ENCODE results near the gene PIRT.

PIRT gene

GRCh38 chr17:10776381-10776780, 61.5 kb downstream of the PIRT start:
- no peak for TF ChIP-seq CTCF (IDR thresholded peaks at IDR 0.05; ENCODE audit: low read length)
- no peak for TF ChIP-seq EZH2 (IDR thresholded peaks at IDR 0.05; ENCODE audit: borderline replicate concordance, low read length)
- H3K79me2 ChIP-seq (ENCODE audit: insufficient read depth, low read length), result no peaks in the 10 kb centered on the region
- peaks cover 3% of the 10 kb centered on the region; the same call in 1 of the 2 replicates for H3K27me3 ChIP-seq (ENCODE audit: insufficient read depth, low read length)

GRCh38 chr17:10775740-10776356, 62.0 kb downstream of the PIRT start:
- Histone ChIP-seq H3K4me2 (ENCODE audit: low read length) (no peak overlapping the region), H2AFZ (ENCODE audit: low read length) (no peak overlapping the region)

More at GRCh38 chr17:10776381-10776780, 61.5 kb downstream of the PIRT start:
- Histone ChIP-seq H3F3A (ENCODE audit: insufficient read depth, low read length) (no peaks in the 10 kb centered on the region), H2AFZ (ENCODE audit: low read length) (no peak overlapping the region), H3K36me3 (ENCODE audit: insufficient read depth, low read length) (no peaks in the 10 kb centered on the region), H3K27ac (ENCODE audit: low read depth, low read length, poor library complexity, severe bottlenecking) (no peak overlapping the region), H3K4me2 (ENCODE audit: low read length) (no peak overlapping the region), H3K4me1 (ENCODE audit: insufficient read depth, low read length, severe bottlenecking) (no peaks in the 10 kb centered on the region), H3K4me3 (ENCODE audit: low read depth, low read length, poor library complexity, severe bottlenecking) (no peak overlapping the region), H3K9me2 (ENCODE audit: low read depth, low read length) (no peaks in the 10 kb centered on the region), H4K20me1 (ENCODE audit: insufficient read depth, low read length) (no peaks in the 10 kb centered on the region), H3K9me3 (ENCODE audit: low read length) (no peaks in the 10 kb centered on the region), H3K9ac (ENCODE audit: low read length) (no peak overlapping the region)

GRCh38 chr17:10775058-10775457, 62.8 kb downstream of the PIRT start:
- TF ChIP-seq CTCF (IDR thresholded peaks at IDR 0.05; ENCODE audit: low read length) (no peak), EZH2 (IDR thresholded peaks at IDR 0.05; ENCODE audit: borderline replicate concordance, low read length) (no peak)
- H3K9me2 ChIP-seq (ENCODE audit: low read depth, low read length), result no peaks in the 10 kb centered on the region

More at GRCh38 chr17:10775740-10776356, 62.0 kb downstream of the PIRT start:
- no peak overlapping the region for H3K4me3 ChIP-seq (ENCODE audit: low read depth, low read length, poor library complexity, severe bottlenecking)
- H4K20me1 ChIP-seq (ENCODE audit: insufficient read depth, low read length), result no peaks in the 10 kb centered on the region
- no peak overlapping the region for H3K9ac ChIP-seq (ENCODE audit: low read length)
- H3K9me3 ChIP-seq (ENCODE audit: low read length), result no peaks in the 10 kb centered on the region
- TF ChIP-seq EZH2 (IDR thresholded peaks at IDR 0.05; ENCODE audit: borderline replicate concordance, low read length), result no peak
- TF ChIP-seq CTCF (IDR thresholded peaks at IDR 0.05; ENCODE audit: low read length), result no peak
- H3K79me2 ChIP-seq (ENCODE audit: insufficient read depth, low read length), result no peaks in the 10 kb centered on the region
- H3K4me1 ChIP-seq (ENCODE audit: insufficient read depth, low read length, severe bottlenecking), result no peaks in the 10 kb centered on the region
- H3K36me3 ChIP-seq (ENCODE audit: insufficient read depth, low read length), result no peaks in the 10 kb centered on the region
- H3K27me3 ChIP-seq (ENCODE audit: insufficient read depth, low read length), result peaks cover 3% of the 10 kb centered on the region; the same call in 1 of the 2 replicates
- H3F3A ChIP-seq (ENCODE audit: insufficient read depth, low read length), result no peaks in the 10 kb centered on the region
- no peaks in the 10 kb centered on the region for H3K9me2 ChIP-seq (ENCODE audit: low read depth, low read length)
- no peak overlapping the region for H3K27ac ChIP-seq (ENCODE audit: low read depth, low read length, poor library complexity, severe bottlenecking)

More at GRCh38 chr17:10775058-10775457, 62.8 kb downstream of the PIRT start:
- no peaks in the 10 kb centered on the region for H3K9me3 ChIP-seq (ENCODE audit: low read length)
- no peaks in the 10 kb centered on the region for H3K36me3 ChIP-seq (ENCODE audit: insufficient read depth, low read length)
- H2AFZ ChIP-seq (ENCODE audit: low read length), result no peak overlapping the region
- H3K9ac ChIP-seq (ENCODE audit: low read length), result no peak overlapping the region
- H3K4me2 ChIP-seq (ENCODE audit: low read length), result no peak overlapping the region
- no peak overlapping the region for H3K27ac ChIP-seq (ENCODE audit: low read depth, low read length, poor library complexity, severe bottlenecking)
- H3K4me3 ChIP-seq (ENCODE audit: low read depth, low read length, poor library complexity, severe bottlenecking), result no peak overlapping the region
- no peaks in the 10 kb centered on the region for H3F3A ChIP-seq (ENCODE audit: insufficient read depth, low read length)
- H3K27me3 ChIP-seq (ENCODE audit: insufficient read depth, low read length), result peaks cover 3% of the 10 kb centered on the region; the same call in 1 of the 2 replicates
- no peaks in the 10 kb centered on the region for H3K79me2 ChIP-seq (ENCODE audit: insufficient read depth, low read length)
- H4K20me1 ChIP-seq (ENCODE audit: insufficient read depth, low read length), result no peaks in the 10 kb centered on the region
- no peaks in the 10 kb centered on the region for H3K4me1 ChIP-seq (ENCODE audit: insufficient read depth, low read length, severe bottlenecking)
